SK-N-SH (cell line): ENCODE measurements around the gene NOLC1. TPM values are rescaled to one million over a fixed set of nuclear protein-coding genes. Genes with fewer than 3 reads are reported as not detected.

Experiments
- CTCF ChIA-PET: fragments of 300-600, 350-600 bp; formaldehyde crosslinking; extraction: SDS; loops from one replicate; lab custom pipeline; 2021; lab: Yijun Ruan, JAX
- POLR2A ChIA-PET: fragments of 350-600 bp; sonication (Branson Sonifier 250); formaldehyde crosslinking; extraction: SDS; loops from one replicate; lab custom pipeline; 2020; ENCODE audit warnings: antibody characterized with exemption, inconsistent platforms; lab: Yijun Ruan, JAX
- DNase-seq: peaks from one replicate; pipeline ENCODE4 v3.0.0; 2012
- H2AFZ ChIP-seq: fragments of 200-600 bp; sonication (generic); 2 replicates; pipeline ENCODE4 v1.8.1; 2016; ENCODE audit warnings: antibody characterized with exemption, mild to moderate bottlenecking, low read depth
- H3F3A ChIP-seq: fragments of 200-600 bp; sonication (generic); replicated peaks from 2 replicates; pipeline ENCODE3; 2016; ENCODE audit warnings: antibody characterized with exemption, mild to moderate bottlenecking; ENCODE audit not compliant: insufficient read depth
- H3K27ac ChIP-seq, 2 experiments: fragments of 200-500 bp in 1 of 2; fragments of 200-600 bp in 1 of 2; sonication (Bioruptor generic) in 1 of 2; sonication (generic), shearing (Covaris generic) in 1 of 2; 2 replicates each; pipeline versions ENCODE4 v1.5.1 to v1.6.1; 2014 to 2016; ENCODE audit warnings: low read depth in 2 of 2, inconsistent platforms in 1 of 2, low read length in 1 of 2, mild to moderate bottlenecking in 1 of 2, mixed read lengths in 1 of 2
- H3K27me3 ChIP-seq: fragments of 200-600 bp; sonication (generic), shearing (Covaris generic); 2 replicates; pipeline ENCODE4 v1.6.1; 2016; ENCODE audit warnings: mixed run types; ENCODE audit not compliant: insufficient read depth
- H3K36me3 ChIP-seq, 2 experiments: fragments of 200-500 bp in 1 of 2; fragments of 200-600 bp in 1 of 2; sonication (Bioruptor generic) in 1 of 2; sonication (generic) in 1 of 2; replicated peaks in 1 of 2; 2 replicates each; pipeline versions ENCODE3 to v1.5.1; 2014 to 2016; ENCODE audit warnings: low read length in 1 of 2, mild to moderate bottlenecking in 1 of 2; ENCODE audit not compliant: insufficient read depth in 2 of 2, control insufficient read depth in 1 of 2
- H3K4me1 ChIP-seq, 2 experiments: fragments of 200-500 bp in 1 of 2; fragments of 200-600 bp in 1 of 2; sonication (Bioruptor generic) in 1 of 2; sonication (generic), shearing (Covaris generic) in 1 of 2; 2 replicates each; pipeline versions ENCODE4 v1.5.1 to v1.6.1; 2014 to 2016; ENCODE audit warnings: low read depth in 1 of 2, low read length in 1 of 2, mixed run types in 1 of 2; ENCODE audit not compliant: insufficient read depth in 2 of 2, control insufficient read depth in 1 of 2
- H3K4me2 ChIP-seq: fragments of 200-600 bp; sonication (generic), shearing (Covaris generic); 2 replicates; pipeline ENCODE4 v1.6.1; 2017; ENCODE audit warnings: mixed run types
- H3K4me3 ChIP-seq, 2 experiments: fragments of 200-500 bp in 1 of 2; fragments of 200-600 bp in 1 of 2; sonication (Bioruptor generic) in 1 of 2; sonication (generic), shearing (Covaris generic) in 1 of 2; 2 replicates each; pipeline versions ENCODE4 v1.5.1 to v1.8.1; 2014 to 2016; ENCODE audit warnings: low read depth in 2 of 2, inconsistent platforms in 1 of 2, low read length in 1 of 2, mild to moderate bottlenecking in 1 of 2, mixed read lengths in 1 of 2, moderate library complexity in 1 of 2
- H3K79me2 ChIP-seq: fragments of 200-600 bp; sonication (generic); 2 replicates; pipeline ENCODE4 v1.8.1; 2017; ENCODE audit warnings: mild to moderate bottlenecking; ENCODE audit not compliant: insufficient read depth
- H3K9ac ChIP-seq: fragments of 200-600 bp; sonication (generic); 2 replicates; pipeline ENCODE4 v1.6.1; 2017; ENCODE audit warnings: mixed run types
- H3K9me2 ChIP-seq: fragments of 200-600 bp; sonication (generic); 2 replicates; pipeline ENCODE4 v1.6.1; 2017; ENCODE audit warnings: mixed run types
- H3K9me3 ChIP-seq: fragments of 200-600 bp; sonication (generic); 2 replicates; pipeline ENCODE4 v1.6.1; 2017; ENCODE audit warnings: mixed run types, mild to moderate bottlenecking, moderate library complexity
- H4K20me1 ChIP-seq: fragments of 200-600 bp; sonication (generic); 2 replicates; pipeline ENCODE4 v1.6.1; 2017; ENCODE audit warnings: mild to moderate bottlenecking, mixed run types; ENCODE audit not compliant: insufficient read depth
- ELF1 ChIP-seq: IDR thresholded peaks from 2 replicates; pipeline ENCODE4 v1.4.0; 2012
- FOSL2 ChIP-seq: IDR thresholded peaks from 2 replicates; pipeline ENCODE4 v1.4.0; 2012; ENCODE audit warnings: low read depth, mild to moderate bottlenecking, moderate library complexity, borderline replicate concordance
- FOXJ3 ChIP-seq: sonication (generic); formaldehyde crosslinking; IDR thresholded peaks from 2 replicates; pipeline ENCODE4 v1.5.1; 2020; ENCODE audit warnings: mild to moderate bottlenecking, missing genetic modification reagents
- GATA2 ChIP-seq: sonication (generic); formaldehyde crosslinking; IDR thresholded peaks from 2 replicates; pipeline ENCODE4 v1.5.0; 2020; ENCODE audit warnings: mild to moderate bottlenecking, missing genetic modification reagents
- MXI1 ChIP-seq: IDR thresholded peaks from 2 replicates; pipeline ENCODE4 v1.6.1; 2012; ENCODE audit warnings: mild to moderate bottlenecking, low read depth, low read length, improper control_type of control experiment
- NFIC ChIP-seq: IDR thresholded peaks from 2 replicates; pipeline ENCODE4 v1.4.0; 2012; ENCODE audit warnings: borderline replicate concordance
- NRF1 ChIP-seq: IDR thresholded peaks from 2 replicates; pipeline ENCODE4 v1.6.1; 2012; ENCODE audit warnings: low read depth, mild to moderate bottlenecking, low read length
- RAD21 ChIP-seq: IDR thresholded peaks from 2 replicates; pipeline ENCODE4 v1.6.1; 2012; ENCODE audit warnings: mild to moderate bottlenecking, low read length
- RCOR1 ChIP-seq: fragments of 150-350 bp; IDR thresholded peaks from 2 replicates; pipeline ENCODE4 v1.6.1; 2017; ENCODE audit warnings: antibody characterized with exemption, low read length
- REST ChIP-seq: IDR thresholded peaks from 2 replicates; pipeline ENCODE4 v1.6.1; 2012; ENCODE audit warnings: mild to moderate bottlenecking, low read depth, low read length, moderate library complexity
- RFX5 ChIP-seq: IDR thresholded peaks from 2 replicates; pipeline ENCODE4 v1.6.1; 2012; ENCODE audit warnings: mild to moderate bottlenecking, improper control_type of control experiment, low read length
- SMC3 ChIP-seq: IDR thresholded peaks from 2 replicates; pipeline ENCODE4 v1.6.1; 2012; ENCODE audit warnings: low read depth, low read length, improper control_type of control experiment
- TCF12 ChIP-seq: IDR thresholded peaks from 2 replicates; pipeline ENCODE4 v1.4.0; 2012
- TEAD4 ChIP-seq: IDR thresholded peaks from 2 replicates; pipeline ENCODE4 v1.4.0; 2012; ENCODE audit warnings: mild to moderate bottlenecking, borderline replicate concordance; ENCODE audit not compliant: insufficient read depth
- WGBS: methylation state at CpG from one replicate; pipeline ENCODE4 v1.1.6; 2017; ENCODE audit warnings: low lambda C conversion rate; 5-methylcytosine and 5-hydroxymethylcytosine counted together
- polyA plus RNA-seq, 3 experiments: library from polyadenylated mRNA; depleted of rRNA; stranded (reverse); fragments of >200 nt; gene quantifications; 2 replicates each; pipeline ENCODE4 v1.2.3, GENCODE V29; 2012

NOLC1 gene
- polyA plus RNA-seq, 1 of the 3 experiments (the other 2 are of a cell fraction) = 71.8 TPM

DNA sequence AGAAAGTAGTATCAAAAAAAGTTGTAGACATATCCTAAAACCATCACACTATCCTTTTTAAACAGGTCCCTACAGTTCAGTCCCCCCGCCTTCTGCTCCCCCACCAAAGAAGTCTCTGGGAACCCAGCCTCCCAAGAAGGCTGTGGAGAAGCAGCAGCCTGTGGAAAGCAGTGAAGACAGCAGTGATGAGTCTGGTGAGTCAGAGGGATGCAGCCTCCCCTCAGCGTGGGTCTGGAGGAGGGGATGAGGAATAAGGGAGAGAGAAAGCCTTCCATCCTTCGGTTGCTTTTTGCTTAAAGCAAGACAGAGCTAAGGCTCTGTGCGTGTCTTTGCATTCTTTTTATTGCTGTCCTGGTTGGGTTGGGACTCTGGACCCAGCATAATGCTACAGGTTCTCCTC is 7.6 kb downstream of the NOLC1 start:
- Histone ChIP-seq H3K27ac (no peak overlapping the region), H3F3A (peaks cover 3% of the 10 kb centered on the region), H3K4me3 (no peak overlapping the region), H3K4me2 (no peak overlapping the region), H3K9me3 (no peaks in the 10 kb centered on the region), H3K36me3 (peaks cover 73 to 83% of the 10 kb centered on the region in 2 experiments), H3K4me1 (no peaks in the 10 kb centered on the region), H4K20me1 (peaks cover 26% of the 10 kb centered on the region), H3K79me2 (peaks cover 36% of the 10 kb centered on the region), H3K9ac (no peak overlapping the region), H2AFZ (no peak overlapping the region), H3K9me2 (no peaks in the 10 kb centered on the region), H3K27me3 (no peaks in the 10 kb centered on the region)
- POLR2A ChIA-PET = interaction anchor here (0.9 kb wide), 1 partner anchor 10 kb away, joined by 3 read pairs; no protein-coding TSS in a partner anchor
- WGBS = 87% methylated on average over 4 of the region's 4 CpGs
- CTCF ChIA-PET = interaction anchor here (0.7 to 5.2 kb wide), 7 partner anchors 9 to 239 kb away, joined by 3 to 45 read pairs (median 3); no protein-coding TSS in a partner anchor
- TF ChIP-seq FOSL2 (no peak), GATA2 (no peak), TCF12 (no peak), FOXJ3 (CRISPR knock-in tag) (no peak), NFIC (no peak), RFX5 (no peak), MXI1 (no peak), RAD21 (no peak)
- DNase-seq = no peak

DNA sequence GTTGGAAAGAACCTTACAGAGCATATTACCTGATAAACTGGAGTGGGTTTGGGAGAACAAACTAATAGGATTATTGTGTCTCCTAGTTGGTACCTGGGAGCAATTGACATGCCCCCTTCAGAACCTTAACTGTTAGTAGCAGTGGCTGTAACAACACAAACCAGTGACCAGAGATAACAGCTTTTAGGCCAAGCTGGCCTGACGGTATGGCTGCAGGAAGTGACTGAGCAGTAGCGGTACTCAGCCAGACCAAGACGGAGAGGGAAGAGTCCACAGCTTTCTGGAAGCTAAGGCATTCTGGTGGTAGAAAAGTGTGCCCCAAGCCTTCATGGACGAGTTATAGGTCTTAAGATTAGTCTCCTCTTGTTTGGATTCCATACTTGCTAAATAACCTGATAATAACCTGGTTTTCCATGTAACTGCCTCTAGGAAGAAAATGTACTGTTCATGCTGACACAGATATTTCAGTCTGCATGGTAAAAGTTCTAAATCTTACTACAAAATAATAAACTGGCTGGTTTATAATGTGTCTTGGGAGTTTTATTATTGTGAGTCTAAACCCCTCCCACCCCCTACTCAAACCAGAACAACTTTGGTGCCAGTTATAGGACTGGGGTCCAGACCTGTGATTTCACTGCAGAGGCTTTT is 11.3 kb downstream of the NOLC1 start:
- POLR2A ChIA-PET = no interaction called here
- CTCF ChIA-PET = interaction anchor here (11.6 kb wide), 1 partner anchor 189 kb away, joined by 205 read pairs; no protein-coding TSS in a partner anchor

GRCh38 chr10:102167861-102168260 is 15.7 kb downstream of the NOLC1 start:
- TF ChIP-seq RAD21 (no peak), FOXJ3 (CRISPR knock-in tag) (no peak), GATA2 (no peak), REST (no peak), SMC3 (no peak), RFX5 (no peak), RCOR1 (no peak), ELF1 (no peak), TCF12 (no peak)
- TF ChIP-seq, all 33 proteins: peak for 0
- H3K79me2 ChIP-seq = no peaks in the 10 kb centered on the region
- CTCF ChIA-PET = interaction anchor here (0.8 to 11.6 kb wide), 8 partner anchors 9 to 311 kb away, joined by 3 to 205 read pairs (median 36); partner anchors contain the start of gene ELOVL3
- no peaks in the 10 kb centered on the region for H3K9me2 ChIP-seq
- no peak overlapping the region for H2AFZ ChIP-seq
- H3K4me2 ChIP-seq = no peak overlapping the region
- H3K27ac ChIP-seq = no peak overlapping the region
- H4K20me1 ChIP-seq = no peaks in the 10 kb centered on the region
- POLR2A ChIA-PET = no interaction called here
- no peak overlapping the region for H3K9ac ChIP-seq
- H3K27me3 ChIP-seq = no peaks in the 10 kb centered on the region
- peaks cover 10 to 13% of the 10 kb centered on the region in 2 experiments for H3K36me3 ChIP-seq
- no peaks in the 10 kb centered on the region for H3K4me1 ChIP-seq
- peaks cover 4% of the 10 kb centered on the region for H3F3A ChIP-seq
- no peak overlapping the region for H3K4me3 ChIP-seq
- no peaks in the 10 kb centered on the region for H3K9me3 ChIP-seq
- no peak for DNase-seq
- 11% methylated on average over 1 of the region's 1 CpG for WGBS

More for the DNA sequence above, 11.3 kb downstream of the NOLC1 start:
- Histone ChIP-seq H3K4me3 (no peak overlapping the region), H3K9me3 (no peaks in the 10 kb centered on the region), H3K9me2 (no peaks in the 10 kb centered on the region), H3K9ac (no peak overlapping the region), H3K36me3 (peaks cover 49 to 53% of the 10 kb centered on the region in 2 experiments), H4K20me1 (no peaks in the 10 kb centered on the region), H3K4me1 (no peaks in the 10 kb centered on the region), H3F3A (peaks cover 6% of the 10 kb centered on the region), H3K4me2 (no peak overlapping the region), H3K79me2 (peaks cover 1% of the 10 kb centered on the region; the same call in 1 of the 2 replicates), H3K27me3 (no peaks in the 10 kb centered on the region), H3K27ac (no peak overlapping the region), H2AFZ (no peak overlapping the region)
- TF ChIP-seq RCOR1 = no peak
- TF ChIP-seq TEAD4 = no peak
- TF ChIP-seq NRF1 = no peak
- WGBS = 87% methylated on average over 4 of the region's 4 CpGs
- DNase-seq = no peak
